GM12891 (cell line): ENCODE data around the gene ARMCX4.

Experiments used
- PAX5 ChIP-seq: IDR thresholded peaks from 2 replicates; pipeline ENCODE4 v1.6.1; 2011; ENCODE audit warnings: low read length, moderate library complexity, mild to moderate bottlenecking; ENCODE audit not compliant: insufficient read depth, severe bottlenecking
- POLR2A ChIP-seq: IDR thresholded peaks from 2 replicates; pipeline ENCODE4 v1.6.1; 2011; ENCODE audit warnings: low read depth, low read length, control low read depth
- POLR2AphosphoS5 ChIP-seq: IDR thresholded peaks from 2 replicates; pipeline ENCODE4 v1.6.1; 2011; ENCODE audit warnings: low read depth, low read length, control low read depth
- POU2F2 ChIP-seq: IDR thresholded peaks from 2 replicates; pipeline ENCODE4 v1.6.1; 2011; ENCODE audit warnings: low read depth, mild to moderate bottlenecking, control low read depth, low read length, moderate library complexity
- SPI1 ChIP-seq: IDR thresholded peaks from 2 replicates; pipeline ENCODE4 v1.6.1; 2011; ENCODE audit warnings: low read depth, low read length, control low read depth
- TAF1 ChIP-seq: IDR thresholded peaks from 2 replicates; pipeline ENCODE4 v1.6.1; 2011; ENCODE audit warnings: low read depth, low read length, control low read depth

GRCh38 chrX:101452056-101452455 lies 33.2 kb upstream of the ARMCX4 start:
- TF ChIP-seq POLR2A (no peak), TAF1 (no peak), POLR2AphosphoS5 (no peak), SPI1 (no peak), POU2F2 (no peak), PAX5 (no peak)
